NOMO-1 (cell line): ENCODE data around the gene CMTM7.
A peak's percentile ranks its signal among the peaks of the same experiment; 100 is the strongest.
"Not testable (repeated sequence)": the region's sequence is repeated elsewhere in the genome, so short reads cannot be mapped to it uniquely, and the experiment has no call there.

ENCODE experiments used
- DNase-seq, 2 experiments: peaks; one replicate each; lab custom pipeline; 2025; ENCODE audit not compliant: unreplicated experiment in 2 of 2; lab: John Stamatoyannopoulos, UW

CMTM7 gene

GRCh38 chr3:32379831-32380500 is 11.7 kb upstream of the CMTM7 start:
- DNase-seq: no peak

GRCh38 chr3:32381922-32382321 is 9.7 kb upstream of the CMTM7 start:
- DNase-seq: no peak

GRCh38 chr3:32383136-32383711 is 8.4 kb upstream of the CMTM7 start:
- no peak for DNase-seq

GRCh38 chr3:32384938-32385337 is 6.7 kb upstream of the CMTM7 start:
- DNase-seq: no peak

- DNase-seq: no peak
Observed at GRCh38 chr3:32387512-32387911, 4.1 kb upstream of the CMTM7 start.

- not testable (repeated sequence) for DNase-seq
Observed at GRCh38 chr3:32389577-32389976, 2.1 kb upstream of the CMTM7 start.

- peak in 1 of 2 experiments; percentile 23 for DNase-seq
Observed at GRCh38 chr3:32392536-32393302, 1.1 kb downstream of the CMTM7 start.

- DNase-seq: no peak
Observed at GRCh38 chr3:32395496-32395895, 3.8 kb downstream of the CMTM7 start.

GRCh38 chr3:32397941-32398340 is 6.3 kb downstream of the CMTM7 start:
- DNase-seq: peak in 1 of 2 experiments; percentile 11

- peak; percentile 43 to 52 for DNase-seq
Observed at GRCh38 chr3:32398531-32398930, 6.9 kb downstream of the CMTM7 start.

GRCh38 chr3:32399030-32399620 is 7.5 kb downstream of the CMTM7 start:
- peak; percentile 38 to 48 for DNase-seq

GRCh38 chr3:32401126-32401525 is 9.5 kb downstream of the CMTM7 start:
- DNase-seq: no peak

- peak; percentile 41 to 51 for DNase-seq
Observed at GRCh38 chr3:32401556-32402081, 10.0 kb downstream of the CMTM7 start.

- DNase-seq: no peak
Observed at GRCh38 chr3:32403663-32404062, 12.0 kb downstream of the CMTM7 start.

GRCh38 chr3:32404714-32405113 is 13.1 kb downstream of the CMTM7 start:
- no peak for DNase-seq

GRCh38 chr3:32405155-32405554 is 13.5 kb downstream of the CMTM7 start:
- DNase-seq: no peak

GRCh38 chr3:32405711-32406323 is 14.2 kb downstream of the CMTM7 start:
- DNase-seq: no peak

GRCh38 chr3:32406486-32407408 is 15.1 kb downstream of the CMTM7 start:
- peak; percentile 60 to 94 for DNase-seq

GRCh38 chr3:32410367-32411246 is 19.0 kb downstream of the CMTM7 start:
- DNase-seq: no peak
